Measurements from ENCODE around the gene PROK1.

Gene PROK1

GRCh38 chr1:110420874-110421793, 29.8 kb upstream of the PROK1 start:
- no peaks in the 10 kb centered on the region for H3K36me3 ChIP-seq (ENCODE audit: control insufficient read depth in 1 of 2, insufficient read depth in 2 of 2, low read length in 2 of 2)
- no CpG with 5 or more reads among the region's 2 CpGs for WGBS (ENCODE audit: extremely low coverage, insufficient coverage, insufficient read length)
- H3K79me2 ChIP-seq (ENCODE audit: control insufficient read depth, insufficient read depth, low read length, poor library complexity) = no peaks in the 10 kb centered on the region

GRCh38 chr1:110424699-110425611, 26.0 kb upstream of the PROK1 start:
- no peaks in the 10 kb centered on the region for H3K36me3 ChIP-seq (ENCODE audit: control insufficient read depth in 1 of 2, insufficient read depth in 2 of 2, low read length in 2 of 2)
- no peak overlapping the region for H4K8ac ChIP-seq (ENCODE audit: low read depth, low read length)
- H3K27me3 ChIP-seq (ENCODE audit: insufficient read depth, low read length) = no peaks in the 10 kb centered on the region
- no peak overlapping the region for H3K23ac ChIP-seq (ENCODE audit: low read length)
- H3K14ac ChIP-seq (ENCODE audit: low read length) = no peak overlapping the region
- H3K27ac ChIP-seq (ENCODE audit: low read depth, low read length) = no peak overlapping the region
- no peak overlapping the region for H4K91ac ChIP-seq (ENCODE audit: low read depth, low read length)
- H3K4me1 ChIP-seq (ENCODE audit: control insufficient read depth in 1 of 2, insufficient read depth in 2 of 2, low read length in 2 of 2) = no peaks in the 10 kb centered on the region
- H2BK120ac ChIP-seq (ENCODE audit: insufficient read depth, low read length, poor library complexity) = no peak overlapping the region
- H3K79me1 ChIP-seq (ENCODE audit: low read length) = no peaks in the 10 kb centered on the region
- DNase-seq = no peak
- no peak overlapping the region for H4K12ac ChIP-seq (ENCODE audit: low read depth, low read length)
- no peak overlapping the region for H2BK12ac ChIP-seq (ENCODE audit: low read length)
- no peak overlapping the region for H3K4ac ChIP-seq (ENCODE audit: low read depth, low read length)
- no peak overlapping the region for H3K18ac ChIP-seq (ENCODE audit: low read length)
- H2AFZ ChIP-seq (ENCODE audit: insufficient read depth, low read length, poor library complexity) = no peak overlapping the region
- no peak overlapping the region for H3K4me2 ChIP-seq (ENCODE audit: low read length)
- no peaks in the 10 kb centered on the region for H3K9me3 ChIP-seq (ENCODE audit: insufficient read depth, low read depth, low read length)
- H2BK5ac ChIP-seq (ENCODE audit: low read depth, low read length, poor library complexity) = no peak overlapping the region
- H3K79me2 ChIP-seq (ENCODE audit: control insufficient read depth, insufficient read depth, low read length, poor library complexity) = no peaks in the 10 kb centered on the region
- H2AK5ac ChIP-seq (ENCODE audit: low read length) = no peak overlapping the region
- H3K4me3 ChIP-seq (ENCODE audit: low read depth, low read length) = no peak overlapping the region
- no CpG with 5 or more reads among the region's 9 CpGs for WGBS (ENCODE audit: extremely low coverage, insufficient coverage, insufficient read length)
- H3K9ac ChIP-seq (ENCODE audit: low read length) = no peak overlapping the region

More at GRCh38 chr1:110420874-110421793, 29.8 kb upstream of the PROK1 start:
- Histone ChIP-seq H3K4me2 (ENCODE audit: low read length) (no peak overlapping the region), H3K18ac (ENCODE audit: low read length) (no peak overlapping the region), H3K9me3 (ENCODE audit: insufficient read depth, low read depth, low read length) (no peaks in the 10 kb centered on the region), H4K8ac (ENCODE audit: low read depth, low read length) (no peak overlapping the region), H2AK5ac (ENCODE audit: low read length) (no peak overlapping the region), H2AFZ (ENCODE audit: insufficient read depth, low read length, poor library complexity) (no peak overlapping the region), H3K4ac (ENCODE audit: low read depth, low read length) (no peak overlapping the region), H3K27ac (ENCODE audit: low read depth, low read length) (no peak overlapping the region), H3K79me1 (ENCODE audit: low read length) (no peaks in the 10 kb centered on the region), H4K91ac (ENCODE audit: low read depth, low read length) (no peak overlapping the region), H2BK5ac (ENCODE audit: low read depth, low read length, poor library complexity) (no peak overlapping the region), H4K12ac (ENCODE audit: low read depth, low read length) (no peak overlapping the region), H3K9ac (ENCODE audit: low read length) (no peak overlapping the region), H3K27me3 (ENCODE audit: insufficient read depth, low read length) (no peaks in the 10 kb centered on the region), H3K23ac (ENCODE audit: low read length) (no peak overlapping the region), H3K4me1 (ENCODE audit: control insufficient read depth in 1 of 2, insufficient read depth in 2 of 2, low read length in 2 of 2) (no peaks in the 10 kb centered on the region), H2BK12ac (ENCODE audit: low read length) (no peak overlapping the region), H3K14ac (ENCODE audit: low read length) (no peak overlapping the region), H3K4me3 (ENCODE audit: low read depth, low read length) (no peak overlapping the region), H2BK120ac (ENCODE audit: insufficient read depth, low read length, poor library complexity) (no peak overlapping the region)
- DNase-seq = peak in 1 of 2 donors; percentile 26

- Histone ChIP-seq H4K8ac (ENCODE audit: low read depth, low read length) (no peak overlapping the region), H3K23ac (ENCODE audit: low read length) (no peak overlapping the region), H3K4me1 (ENCODE audit: control insufficient read depth in 1 of 2, insufficient read depth in 2 of 2, low read length in 2 of 2) (no peaks in the 10 kb centered on the region), H3K4me3 (ENCODE audit: low read depth, low read length) (no peak overlapping the region), H2AK5ac (ENCODE audit: low read length) (no peak overlapping the region), H2BK12ac (ENCODE audit: low read length) (no peak overlapping the region), H4K91ac (ENCODE audit: low read depth, low read length) (no peak overlapping the region), H3K79me1 (ENCODE audit: low read length) (no peaks in the 10 kb centered on the region), H2BK5ac (ENCODE audit: low read depth, low read length, poor library complexity) (no peak overlapping the region), H3K18ac (ENCODE audit: low read length) (no peak overlapping the region), H2AFZ (ENCODE audit: insufficient read depth, low read length, poor library complexity) (no peak overlapping the region), H3K27ac (ENCODE audit: low read depth, low read length) (no peak overlapping the region), H3K36me3 (ENCODE audit: control insufficient read depth in 1 of 2, insufficient read depth in 2 of 2, low read length in 2 of 2) (no peaks in the 10 kb centered on the region), H3K4ac (ENCODE audit: low read depth, low read length) (no peak overlapping the region), H3K9ac (ENCODE audit: low read length) (no peak overlapping the region), H4K12ac (ENCODE audit: low read depth, low read length) (no peak overlapping the region), H3K4me2 (ENCODE audit: low read length) (no peak overlapping the region), H3K14ac (ENCODE audit: low read length) (no peak overlapping the region), H3K79me2 (ENCODE audit: control insufficient read depth, insufficient read depth, low read length, poor library complexity) (no peaks in the 10 kb centered on the region), H3K27me3 (ENCODE audit: insufficient read depth, low read length) (no peaks in the 10 kb centered on the region), H3K9me3 (ENCODE audit: insufficient read depth, low read depth, low read length) (no peaks in the 10 kb centered on the region), H2BK120ac (ENCODE audit: insufficient read depth, low read length, poor library complexity) (no peak overlapping the region)
- no peak for DNase-seq
- no CpG with 5 or more reads among the region's 9 CpGs for WGBS (ENCODE audit: extremely low coverage, insufficient coverage, insufficient read length)
Measured at GRCh38 chr1:110425612-110426152, 25.3 kb upstream of the PROK1 start.

- Histone ChIP-seq H3K9me3 (ENCODE audit: insufficient read depth, low read depth, low read length) (no peaks in the 10 kb centered on the region), H4K8ac (ENCODE audit: low read depth, low read length) (no peak overlapping the region), H2BK5ac (ENCODE audit: low read depth, low read length, poor library complexity) (no peak overlapping the region), H3K27ac (ENCODE audit: low read depth, low read length) (no peak overlapping the region), H2BK120ac (ENCODE audit: insufficient read depth, low read length, poor library complexity) (no peak overlapping the region), H3K23ac (ENCODE audit: low read length) (no peak overlapping the region), H3K4me2 (ENCODE audit: low read length) (no peak overlapping the region), H3K14ac (ENCODE audit: low read length) (no peak overlapping the region), H2AK5ac (ENCODE audit: low read length) (no peak overlapping the region), H4K91ac (ENCODE audit: low read depth, low read length) (no peak overlapping the region), H3K79me1 (ENCODE audit: low read length) (no peaks in the 10 kb centered on the region), H3K4me1 (ENCODE audit: control insufficient read depth in 1 of 2, insufficient read depth in 2 of 2, low read length in 2 of 2) (no peaks in the 10 kb centered on the region), H4K12ac (ENCODE audit: low read depth, low read length) (no peak overlapping the region), H3K9ac (ENCODE audit: low read length) (no peak overlapping the region), H3K79me2 (ENCODE audit: control insufficient read depth, insufficient read depth, low read length, poor library complexity) (no peaks in the 10 kb centered on the region), H3K4me3 (ENCODE audit: low read depth, low read length) (no peak overlapping the region), H2AFZ (ENCODE audit: insufficient read depth, low read length, poor library complexity) (no peak overlapping the region), H2BK12ac (ENCODE audit: low read length) (no peak overlapping the region), H3K36me3 (ENCODE audit: control insufficient read depth in 1 of 2, insufficient read depth in 2 of 2, low read length in 2 of 2) (no peaks in the 10 kb centered on the region), H3K27me3 (ENCODE audit: insufficient read depth, low read length) (no peaks in the 10 kb centered on the region), H3K4ac (ENCODE audit: low read depth, low read length) (no peak overlapping the region), H3K18ac (ENCODE audit: low read length) (no peak overlapping the region)
- DNase-seq = no peak
- WGBS (ENCODE audit: extremely low coverage, insufficient coverage, insufficient read length) = no CpG with 5 or more reads among the region's 4 CpGs
Measured at GRCh38 chr1:110426854-110427253, 24.1 kb upstream of the PROK1 start.
